Measurements from ENCODE around the gene SCN4A.

- TF ChIP-seq POLR2A (IDR thresholded peaks at IDR 0.05; ENCODE audit: low read length) = no peak
- TF ChIP-seq GATA1 (IDR thresholded peaks at IDR 0.05; ENCODE audit: low read depth, low read length) = no peak
Measured at GRCh38 chr17:63928172-63928666, 44.5 kb downstream of the SCN4A start.
